Left lobe of liver (tissue), 1 donor: ENCODE measurements around the gene ST3GAL4. TPM values are rescaled to one million over a fixed set of nuclear protein-coding genes. Genes with fewer than 3 reads are reported as not detected.

Source experiments
- total RNA-seq: library from RNA; stranded (reverse); gene quantifications from one replicate; pipeline ENCODE4 v1.2.1, GENCODE V29; 2021
- donor health status: DM: no; HTN: yes; CAD: no.

The ST3GAL4 gene
- total RNA-seq, 1 donor from 2014 or later = 7.3 TPM

Other genes with a start within 250 kb of the ST3GAL4 start
- 17.0 TPM for gene RPUSD4, start 144.0 kb upstream of the ST3GAL4 start, total RNA-seq
- gene FAM118B, start 143.9 kb upstream of the ST3GAL4 start, total RNA-seq = 4.8 TPM
- 149 TPM for gene SRPRA, start 86.8 kb upstream of the ST3GAL4 start, total RNA-seq
- 46.0 TPM for gene FOXRED1, start 86.5 kb upstream of the ST3GAL4 start, total RNA-seq
- gene TIRAP, start 72.6 kb upstream of the ST3GAL4 start, total RNA-seq = 11.4 TPM
- gene DCPS, start 51.6 kb upstream of the ST3GAL4 start, total RNA-seq = 14.5 TPM